HepG2 (cell line): ENCODE results near the gene PNPLA2. TPM values are rescaled to one million over a fixed set of nuclear protein-coding genes. Genes with fewer than 3 reads are reported as not detected.
A peak's percentile ranks its signal among the peaks of the same experiment; 100 is the strongest.

ENCODE experiments used
- ATAC-seq: fragments of 200-7000 bp; cut with Tn5 transposase; 3 replicates; pipeline ENCODE4 v1.9.1; 2020; ENCODE audit warnings: mild to moderate bottlenecking, moderate library complexity
- BruUV-seq: library from RNA; stranded (reverse); fragments of 400-500 nt; replicated peaks from 2 replicates; lab custom pipeline; 2021; lab: Mats Ljungman, UMichigan
- CTCF ChIA-PET: fragments of 300-600 bp; formaldehyde crosslinking; extraction: SDS; loops from one replicate; lab custom pipeline; 2021; ENCODE audit warnings: low total read pairs, inconsistent platforms, low intra/inter-chr PET ratio; lab: Yijun Ruan, JAX
- POLR2A ChIA-PET: fragments of 350-600 bp; sonication (Branson Sonifier 250); formaldehyde crosslinking; loops from one replicate; lab custom pipeline; 2020; ENCODE audit warnings: antibody characterized with exemption, inconsistent platforms; lab: Yijun Ruan, JAX
- DNase-seq: peaks from one replicate; pipeline ENCODE4 v3.0.0-alpha.2; 2015; ENCODE audit warnings: low spot score
- FAIRE-seq: peaks from 3 replicates; lab custom pipeline; 2011; peaks lifted over from hg19 to GRCh38; lab: Jason Lieb, UNC
- H2AFZ ChIP-seq: one replicate; pipeline ENCODE4 v1.6.1; 2011; ENCODE audit warnings: low read length, inconsistent platforms
- H3K27ac ChIP-seq: fragments of 300-600 bp; 3 replicates; pipeline ENCODE4 v1.8.0; 2011; ENCODE audit warnings: mixed run types, mild to moderate bottlenecking, mixed read lengths, low read length, inconsistent platforms; ENCODE audit not compliant: insufficient read depth; ENCODE audit errors: extremely low read length
- H3K27me3 ChIP-seq, 2 experiments: fragments of 200-600 bp in 1 of 2; 2 replicates in 1 of 2; 3 replicates in 1 of 2; pipeline versions ENCODE4 v1.6.0 to v1.8.0; 2011; ENCODE audit warnings: low read length in 2 of 2, mild to moderate bottlenecking in 2 of 2, moderate library complexity in 2 of 2, inconsistent platforms in 1 of 2; ENCODE audit not compliant: insufficient read depth in 2 of 2, control insufficient read depth in 1 of 2
- H3K36me3 ChIP-seq, 2 experiments: fragments of 200-600 bp in 1 of 2; replicated peaks in 1 of 2; 2 replicates in 1 of 2; 3 replicates in 1 of 2; pipeline versions ENCODE4 v1.5.1 to v1.8.0; 2011; ENCODE audit warnings: low read length in 2 of 2, inconsistent platforms in 1 of 2; ENCODE audit not compliant: insufficient read depth in 2 of 2, control insufficient read depth in 1 of 2
- H3K4me1 ChIP-seq: 2 replicates; pipeline ENCODE4 v1.5.1; 2012; ENCODE audit warnings: low read length, inconsistent platforms; ENCODE audit not compliant: insufficient read depth
- H3K4me2 ChIP-seq: 2 replicates; pipeline ENCODE4 v1.6.0; 2011; ENCODE audit warnings: low read depth, low read length, inconsistent platforms
- H3K4me3 ChIP-seq, 3 experiments: fragments of 200-600 bp in 1 of 3; sonication (generic), shearing (Covaris generic) in 1 of 3; replicated peaks in 1 of 3; 2 replicates each; pipeline ENCODE4 v1.5.1; 2011 to 2016; ENCODE audit warnings: low read length in 3 of 3, inconsistent platforms in 2 of 3, low read depth in 2 of 3, mild to moderate bottlenecking in 2 of 3, control low read depth in 1 of 3, mixed read lengths in 1 of 3; ENCODE audit not compliant: insufficient read depth in 1 of 3
- H3K79me2 ChIP-seq: one replicate; pipeline ENCODE4 v1.6.1; 2011; ENCODE audit warnings: low read length, inconsistent platforms; ENCODE audit not compliant: insufficient read depth
- H3K9ac ChIP-seq: 2 replicates; pipeline ENCODE4 v1.6.0; 2011; ENCODE audit warnings: mild to moderate bottlenecking, low read depth, low read length, inconsistent platforms; ENCODE audit not compliant: insufficient read depth
- H3K9me3 ChIP-seq: 2 replicates; pipeline ENCODE4 v1.5.1; 2012; ENCODE audit warnings: mild to moderate bottlenecking, low read length
- H4K20me1 ChIP-seq: 2 replicates; pipeline ENCODE4 v1.6.0; 2011; ENCODE audit warnings: inconsistent platforms, mild to moderate bottlenecking, low read length, moderate library complexity; ENCODE audit not compliant: insufficient read depth
- AGO2 ChIP-seq: fragments of 200-400 bp; formaldehyde crosslinking; optimal IDR thresholded peaks from 2 replicates; pipeline ENCODE3; 2017; ENCODE audit warnings: mild to moderate bottlenecking, low read depth, low read length, moderate library complexity
- REXO4 ChIP-seq: sonication (generic); formaldehyde crosslinking; IDR thresholded peaks from 2 replicates; pipeline ENCODE4 v1.8.0; 2022; ENCODE audit warnings: missing genetic modification reagents, mild to moderate bottlenecking, borderline replicate concordance
- ZNF256 ChIP-seq: sonication (generic); formaldehyde crosslinking; conservative IDR thresholded peaks from 2 replicates; pipeline ENCODE4 v1.4.0; 2020; ENCODE audit warnings: missing genetic modification reagents
- ZNF747 ChIP-seq: sonication (generic); formaldehyde crosslinking; IDR thresholded peaks from 2 replicates; pipeline ENCODE4 v1.8.1; 2023; ENCODE audit warnings: missing genetic modification reagents, mild to moderate bottlenecking, borderline replicate concordance
- ZNF773 ChIP-seq: sonication (generic); formaldehyde crosslinking; IDR thresholded peaks from 2 replicates; pipeline ENCODE4 v1.4.0; 2020; ENCODE audit warnings: missing genetic modification reagents, borderline replicate concordance
- WGBS: methylation state at CpG from one replicate; pipeline ENCODE4 v1.1.6; 2017; ENCODE audit warnings: low lambda C conversion rate; 5-methylcytosine and 5-hydroxymethylcytosine counted together
- in situ Hi-C: cut with HindIII; loops from 2 replicates; pipeline ENCODE4 v1.10.0; 2017; ENCODE audit warnings: low pct_unique_long_range_greater_than_20kb; ENCODE audit not compliant: extremely low pct_ligation_motif_present
- intact Hi-C: fragments of 100-400 bp; cut with micrococcal nuclease; formaldehyde crosslinking; loops from one replicate; pipeline ENCODE4 v1.10.0; 2022; ENCODE audit not compliant: unreplicated experiment
- polyA plus RNA-seq, 8 experiments: library from polyadenylated mRNA; depleted of rRNA in 3 of 8; stranded (reverse) in 7 of 8; unstranded in 1 of 8; fragments of >200 nt; fragmentation: Illumina TruSeq in 4 of 8; extraction: Trizol in 4 of 8; gene quantifications; 2 replicates each; pipeline versions ENCODE4 v1.2.1 to v1.2.3, GENCODE V29; 2011 to 2016; ENCODE audit warnings: low read depth in 4 of 8, missing spikeins in 1 of 8, mixed read lengths in 1 of 8; ENCODE audit not compliant: insufficient read depth in 1 of 8
- total RNA-seq, 5 experiments: library from RNA; depleted of rRNA; stranded (reverse); fragments of >200 nt; fragmentation: Illumina TruSeq; extraction: Trizol; gene quantifications; 2 replicates each; pipeline ENCODE4 v1.2.3, GENCODE V29; 2016; ENCODE audit warnings: low read depth in 1 of 5
- TF ChIP-seq, protein P1 (sequence below): sonication (generic); formaldehyde crosslinking; conservative IDR thresholded peaks from 2 replicates; pipeline ENCODE4 v1.5.0; 2020; ENCODE audit warnings: missing genetic modification reagents

The PNPLA2 gene
- total and polyA plus RNA-seq, 2 of the 13 experiments (the other 11 are each of a cell fraction or from before 2014, with no cell fraction given): 10.5 to 43.2 TPM

- ChIA-PET POLR2A (no interaction called here), CTCF (no interaction called here)
- H4K20me1 ChIP-seq: no peaks in the 10 kb centered on the region
- no peaks in the 10 kb centered on the region; a peak in 1 of 5 replicates for H3K27me3 ChIP-seq
- no TSS peak for BruUV-seq
- TF ChIP-seq REXO4 (CRISPR knock-in tag): no peak
- TF ChIP-seq ZNF747 (CRISPR knock-in tag): no peak
- no peak for TF ChIP-seq ZNF256 (CRISPR knock-in tag)
- peak; percentile 37 for TF ChIP-seq AGO2
- no peak for TF ChIP-seq ZNF773 (CRISPR knock-in tag)
- TF ChIP-seq, protein P1, sequence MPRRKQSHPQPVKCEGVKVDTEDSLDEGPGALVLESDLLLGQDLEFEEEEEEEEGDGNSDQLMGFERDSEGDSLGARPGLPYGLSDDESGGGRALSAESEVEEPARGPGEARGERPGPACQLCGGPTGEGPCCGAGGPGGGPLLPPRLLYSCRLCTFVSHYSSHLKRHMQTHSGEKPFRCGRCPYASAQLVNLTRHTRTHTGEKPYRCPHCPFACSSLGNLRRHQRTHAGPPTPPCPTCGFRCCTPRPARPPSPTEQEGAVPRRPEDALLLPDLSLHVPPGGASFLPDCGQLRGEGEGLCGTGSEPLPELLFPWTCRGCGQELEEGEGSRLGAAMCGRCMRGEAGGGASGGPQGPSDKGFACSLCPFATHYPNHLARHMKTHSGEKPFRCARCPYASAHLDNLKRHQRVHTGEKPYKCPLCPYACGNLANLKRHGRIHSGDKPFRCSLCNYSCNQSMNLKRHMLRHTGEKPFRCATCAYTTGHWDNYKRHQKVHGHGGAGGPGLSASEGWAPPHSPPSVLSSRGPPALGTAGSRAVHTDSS (CRISPR knock-in tag): no peak
- H3K4me2 ChIP-seq: no peak overlapping the region
- H3K9ac ChIP-seq: no peak overlapping the region
- ATAC-seq: no peak
- in situ Hi-C loops (no loop called here), intact Hi-C loops (no loop called here)
- WGBS: 92% methylated on average over 9 of the region's 20 CpGs
- no peak overlapping the region for H2AFZ ChIP-seq
- H3K4me1 ChIP-seq: peaks cover 24% of the 10 kb centered on the region
- H3K79me2 ChIP-seq: peaks cover 18% of the 10 kb centered on the region
- DNase-seq: no peak
- no peak overlapping the region for H3K4me3 ChIP-seq
- H3K9me3 ChIP-seq: no peaks in the 10 kb centered on the region
- H3K36me3 ChIP-seq: peaks cover 7 to 8% of the 10 kb centered on the region in 2 experiments; a peak in 3 of 5 replicates
- no peak for FAIRE-seq
- no peak overlapping the region for H3K27ac ChIP-seq
Observed at GRCh38 chr11:801097-801780, 17.5 kb upstream of the PNPLA2 start.
